PC-3 (cell line): ENCODE measurements around the gene ZNF324. TPM values are rescaled to one million over a fixed set of nuclear protein-coding genes. Genes with fewer than 3 reads are reported as not detected.

Experiments
- ATAC-seq: fragments of 200-7000 bp; cut with Tn5 transposase; 2 replicates; pipeline ENCODE4 v1.9.1; 2020; ENCODE audit warnings: mild to moderate bottlenecking, moderate library complexity
- BruUV-seq: library from RNA; stranded (reverse); fragments of 400-500 nt; replicated peaks from 2 replicates; lab custom pipeline; 2021; lab: Mats Ljungman, UMichigan
- CTCF ChIA-PET: fragments of 300-600 bp; sonication (Branson Sonifier 250); formaldehyde crosslinking; loops from one replicate; lab custom pipeline; 2022; ENCODE audit warnings: antibody characterized with exemption; lab: Charles Lee
- POLR2A ChIA-PET: fragments of 300-600 bp; sonication (Branson Sonifier 250); formaldehyde crosslinking; loops from one replicate; lab custom pipeline; 2022; ENCODE audit warnings: antibody characterized with exemption; ENCODE audit not compliant: unreplicated experiment; lab: Charles Lee
- DNase-seq: peaks from one replicate; pipeline ENCODE4 v3.0.0-alpha.2; 2015
- H2AFZ ChIP-seq: fragments of 300-600 bp; sonication (generic); 2 replicates; pipeline ENCODE4 v1.6.0; 2016; ENCODE audit warnings: antibody characterized with exemption, low read length
- H3F3A ChIP-seq: fragments of 300-600 bp; sonication (generic); one replicate; pipeline ENCODE4 v1.6.0; 2017; ENCODE audit warnings: antibody characterized with exemption, low read length, control low read depth, mild to moderate bottlenecking; ENCODE audit not compliant: unreplicated experiment
- H3K27ac ChIP-seq: fragments of 300-600 bp; sonication (generic); 2 replicates; pipeline ENCODE4 v1.5.1; 2016; ENCODE audit warnings: mild to moderate bottlenecking, low read length
- H3K27me3 ChIP-seq: fragments of 300-600 bp; sonication (generic); 2 replicates; pipeline ENCODE4 v1.6.1; 2016; ENCODE audit warnings: low read length, mixed read lengths
- H3K36me3 ChIP-seq: fragments of 300-600 bp; sonication (generic); 2 replicates; pipeline ENCODE4 v1.6.1; 2016; ENCODE audit warnings: low read depth, mixed run types, low read length, mixed read lengths
- H3K4me1 ChIP-seq: fragments of 300-600 bp; sonication (generic); 2 replicates; pipeline ENCODE4 v1.5.1; 2016; ENCODE audit warnings: low read length; ENCODE audit not compliant: insufficient read depth
- H3K4me2 ChIP-seq: fragments of 300-600 bp; sonication (generic); 2 replicates; pipeline ENCODE4 v1.6.0; 2016; ENCODE audit warnings: low read length
- H3K4me3 ChIP-seq: fragments of 300-600 bp; sonication (generic); 2 replicates; pipeline ENCODE4 v1.5.1; 2016; ENCODE audit warnings: mild to moderate bottlenecking, low read length, mixed read lengths
- H3K79me2 ChIP-seq: fragments of 300-600 bp; sonication (generic); 2 replicates; pipeline ENCODE4 v1.6.1; 2017; ENCODE audit warnings: low read length, mixed read lengths
- H3K9ac ChIP-seq: fragments of 300-600 bp; sonication (generic); 2 replicates; pipeline ENCODE4 v1.6.0; 2016; ENCODE audit warnings: mild to moderate bottlenecking, low read length
- H3K9me2 ChIP-seq: fragments of 300-600 bp; sonication (generic); replicated peaks from 2 replicates; pipeline ENCODE4 v1.6.1; 2016; ENCODE audit warnings: mixed run types, low read length, mixed read lengths
- H3K9me3 ChIP-seq: fragments of 300-600 bp; sonication (generic); 2 replicates; pipeline ENCODE4 v1.6.1; 2016; ENCODE audit warnings: low read length, mixed read lengths
- H4K20me1 ChIP-seq: fragments of 300-600 bp; sonication (generic); 2 replicates; pipeline ENCODE4 v1.6.1; 2016; ENCODE audit warnings: low read length, mixed read lengths
- CTCF ChIP-seq: fragments of 300-600 bp; sonication (generic); conservative IDR thresholded peaks from 2 replicates; pipeline ENCODE4 v1.5.1; 2017; ENCODE audit warnings: antibody characterized with exemption, low read depth, mild to moderate bottlenecking, low read length
- EZH2 ChIP-seq: fragments of 300-600 bp; sonication (generic); IDR thresholded peaks from one replicate; pipeline ENCODE4 v1.6.1; 2017; ENCODE audit warnings: antibody characterized with exemption, mild to moderate bottlenecking, low read length; ENCODE audit not compliant: unreplicated experiment
- EZH2phosphoT487 ChIP-seq: fragments of 300-600 bp; sonication (generic); IDR thresholded peaks from 2 replicates; pipeline ENCODE4 v1.6.1; 2018; ENCODE audit warnings: mild to moderate bottlenecking, antibody characterized with exemption, low read length, borderline replicate concordance
- intact Hi-C: fragments of 100-400 bp; cut with micrococcal nuclease; formaldehyde crosslinking; loops from 2 replicates; pipeline ENCODE4 v1.9.0; 2023
- total RNA-seq: library from RNA; depleted of rRNA; stranded (reverse); fragments of >200 nt; gene quantifications from 2 replicates; pipeline ENCODE4 v1.2.3, GENCODE V29; 2014

The ZNF324 gene
- total RNA-seq, 1 experiment from 2014 or later: 15.9 TPM

GRCh38 chr19:58520257-58520599 is 53.3 kb downstream of the ZNF324 start:
- BruUV-seq: TSS peak; percentile 99
- Histone ChIP-seq H3K4me1 (peaks cover 12% of the 10 kb centered on the region), H3K4me3 (peak overlapping the region; percentile 89), H3K9me2 (no peaks in the 10 kb centered on the region), H3K79me2 (peaks cover 37% of the 10 kb centered on the region), H3K9ac (peak overlapping the region; percentile 94), H3K4me2 (peak overlapping the region; percentile 95), H3K9me3 (no peaks in the 10 kb centered on the region), H4K20me1 (no peaks in the 10 kb centered on the region), H3K27me3 (no peaks in the 10 kb centered on the region), H2AFZ (peak overlapping the region; percentile 85), H3F3A (no peaks in the 10 kb centered on the region), H3K36me3 (peaks cover 14% of the 10 kb centered on the region), H3K27ac (peak overlapping the region; percentile 65)
- CTCF ChIA-PET: interaction anchor here (0.6 to 1.4 kb wide), 3 partner anchors 24 to 158 kb away, joined by 5 to 9 read pairs (median 5); partner anchors contain the start of genes TRIM28 and ZNF497
- no peak for DNase-seq
- intact Hi-C loops: no loop called here
- no peak for ATAC-seq
- no peak for TF ChIP-seq CTCF
- no peak for TF ChIP-seq EZH2
- POLR2A ChIA-PET: interaction anchor here (0.7 to 1.7 kb wide), 3 partner anchors 24 to 35 kb away, joined by 3 to 11 read pairs (median 6); partner anchors contain the start of genes CHMP2A and TRIM28

GRCh38 chr19:58521651-58522050 is 54.8 kb downstream of the ZNF324 start:
- no TSS peak for BruUV-seq
- H3K4me1 ChIP-seq: peaks cover 12% of the 10 kb centered on the region
- H3K9ac ChIP-seq: no peak overlapping the region
- no peak for TF ChIP-seq EZH2phosphoT487
- no peak for TF ChIP-seq CTCF
- no peaks in the 10 kb centered on the region for H3K9me3 ChIP-seq
- no peak for ATAC-seq
- intact Hi-C loops: no loop called here
- H3K9me2 ChIP-seq: no peaks in the 10 kb centered on the region
- H3K4me3 ChIP-seq: no peak overlapping the region
- H3F3A ChIP-seq: no peaks in the 10 kb centered on the region
- no peaks in the 10 kb centered on the region for H3K27me3 ChIP-seq
- ChIA-PET CTCF (no interaction called here), POLR2A (interaction anchor here (0.6 to 0.7 kb wide), 2 partner anchors 21 to 224 kb away, joined by 4 to 11 read pairs; no protein-coding TSS in a partner anchor)
- peaks cover 7% of the 10 kb centered on the region for H3K36me3 ChIP-seq
- H3K27ac ChIP-seq: no peak overlapping the region
- no peak overlapping the region for H2AFZ ChIP-seq
- no peak for DNase-seq
- H4K20me1 ChIP-seq: no peaks in the 10 kb centered on the region
- H3K4me2 ChIP-seq: no peak overlapping the region
- H3K79me2 ChIP-seq: peaks cover 27% of the 10 kb centered on the region

- Histone ChIP-seq H3K27me3 (no peaks in the 10 kb centered on the region), H3K4me2 (no peak overlapping the region), H3K9me2 (no peaks in the 10 kb centered on the region), H3K9me3 (no peaks in the 10 kb centered on the region), H3F3A (no peaks in the 10 kb centered on the region), H3K79me2 (peaks cover 16% of the 10 kb centered on the region), H3K27ac (no peak overlapping the region), H3K4me1 (peaks cover 12% of the 10 kb centered on the region), H2AFZ (no peak overlapping the region), H3K4me3 (no peak overlapping the region), H4K20me1 (no peaks in the 10 kb centered on the region), H3K36me3 (no peaks in the 10 kb centered on the region), H3K9ac (no peak overlapping the region)
- ChIA-PET POLR2A (no interaction called here), CTCF (no interaction called here)
- DNase-seq (no peak), ATAC-seq (no peak)
- intact Hi-C loops: no loop called here
- TF ChIP-seq CTCF (no peak), EZH2 (no peak), EZH2phosphoT487 (no peak)
- BruUV-seq: no TSS peak
Observed at GRCh38 chr19:58522709-58523108, 55.8 kb downstream of the ZNF324 start.
